HG03457 (cell line): ENCODE measurements around the gene RBM39.
"Not testable (repeated sequence)": the region's sequence is repeated elsewhere in the genome, so short reads cannot be mapped to it uniquely, and the experiment has no call there.

ENCODE experiments used
- ATAC-seq: cut with Tn5 transposase; IDR thresholded peaks from one replicate; pipeline ENCODE4 v1.9.1; 2021; ENCODE audit warnings: moderate number of reproducible peaks; ENCODE audit not compliant: unreplicated experiment

Gene RBM39

DNA sequence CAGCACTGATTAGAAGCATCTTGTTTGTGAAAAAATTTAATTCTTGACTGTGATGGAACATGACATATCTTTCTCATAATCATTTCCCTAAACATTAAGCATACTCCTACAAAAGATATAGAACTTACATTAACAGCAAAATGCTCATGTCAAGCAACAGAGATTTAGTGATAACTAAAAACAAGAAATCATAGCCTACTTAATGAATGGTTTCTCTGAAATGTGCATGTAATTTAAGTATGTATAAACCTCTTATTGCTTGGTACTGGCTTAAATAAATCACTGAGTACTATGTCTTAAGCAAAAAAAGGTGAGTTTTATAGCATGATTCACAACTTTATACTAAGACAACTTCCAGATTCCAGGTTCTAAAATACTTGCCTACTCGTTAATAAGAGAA lies 33.6 kb downstream of the RBM39 start:
- ATAC-seq: no peak

DNA sequence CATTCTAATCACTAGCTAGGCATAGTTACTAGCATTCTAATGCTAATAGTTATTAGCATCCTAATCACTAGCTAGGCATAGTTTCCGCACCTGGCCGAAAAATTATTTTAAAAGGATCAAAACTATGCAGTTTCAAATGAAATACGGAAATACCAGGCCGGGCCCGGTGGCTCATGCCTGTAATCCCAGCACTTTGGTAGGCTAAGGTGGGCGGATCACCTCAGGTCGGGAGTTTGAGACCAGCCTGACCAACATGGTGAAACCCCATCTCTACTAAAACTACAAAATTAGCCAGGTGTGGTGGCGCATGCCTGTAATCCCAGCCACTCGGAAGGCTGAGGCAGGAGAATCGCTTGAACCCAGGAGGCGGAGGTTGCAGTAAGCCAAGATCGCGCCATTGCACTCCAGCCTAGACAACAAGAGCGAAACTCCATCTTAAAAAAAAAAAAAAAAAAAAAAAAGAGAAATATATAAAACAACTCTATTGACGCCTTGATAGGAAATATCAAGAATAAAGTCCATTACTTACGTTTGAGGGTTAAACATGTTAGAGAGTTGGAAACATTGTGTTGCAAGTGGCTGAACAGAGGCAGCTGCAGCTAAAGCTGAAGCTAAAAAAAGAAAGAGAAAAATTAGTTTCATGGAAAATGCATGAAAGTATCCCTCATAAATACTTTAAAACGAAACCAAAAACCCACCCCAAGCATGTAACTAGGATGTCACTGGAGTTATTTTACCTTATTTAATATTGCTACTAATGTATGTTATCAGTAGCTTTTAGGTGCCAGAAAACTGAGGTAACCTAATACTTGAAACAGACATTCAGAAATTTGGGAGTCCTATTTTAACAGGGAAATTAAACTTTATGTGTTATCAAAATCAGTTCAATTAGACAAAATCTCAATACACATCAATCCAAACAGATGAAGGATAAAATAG lies 35.2 kb downstream of the RBM39 start:
- ATAC-seq: not testable (repeated sequence)

- ATAC-seq: not testable (repeated sequence)
Measured at GRCh38 chr20:35705894-35706293, 36.2 kb downstream of the RBM39 start.

DNA sequence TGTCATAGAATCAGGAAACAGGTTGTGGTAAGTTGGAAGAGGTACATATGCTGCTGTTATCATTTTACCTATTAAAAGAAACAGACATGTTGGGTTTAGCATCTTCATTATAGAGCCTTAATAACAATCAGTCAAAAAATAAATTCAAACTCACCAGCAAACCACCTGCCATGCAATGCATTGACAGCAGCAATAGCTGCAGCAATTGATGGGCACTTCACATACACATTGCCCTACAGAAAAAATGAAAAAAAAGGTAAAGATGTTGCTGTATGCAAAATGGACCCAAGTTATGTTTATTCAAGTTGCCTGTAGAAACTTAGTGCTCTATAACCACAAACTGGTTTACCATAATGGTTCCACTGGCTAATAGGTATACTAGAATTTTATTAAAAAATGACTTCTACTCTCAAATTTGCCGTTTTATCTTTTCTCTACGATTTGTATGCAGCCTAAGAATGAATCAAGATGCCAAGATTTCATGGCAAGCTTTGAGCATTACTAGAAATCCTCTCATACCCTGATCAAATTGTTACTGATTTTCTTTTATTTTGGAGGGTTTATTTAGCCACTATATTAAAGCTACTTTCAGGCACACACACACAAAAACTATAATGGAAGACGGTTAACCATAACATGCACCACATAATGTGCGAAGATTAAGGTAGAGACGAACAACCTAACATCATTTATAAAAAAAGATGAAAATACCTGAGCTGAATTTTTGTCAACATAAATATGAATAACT lies 37.4 kb downstream of the RBM39 start:
- no peak for ATAC-seq

DNA sequence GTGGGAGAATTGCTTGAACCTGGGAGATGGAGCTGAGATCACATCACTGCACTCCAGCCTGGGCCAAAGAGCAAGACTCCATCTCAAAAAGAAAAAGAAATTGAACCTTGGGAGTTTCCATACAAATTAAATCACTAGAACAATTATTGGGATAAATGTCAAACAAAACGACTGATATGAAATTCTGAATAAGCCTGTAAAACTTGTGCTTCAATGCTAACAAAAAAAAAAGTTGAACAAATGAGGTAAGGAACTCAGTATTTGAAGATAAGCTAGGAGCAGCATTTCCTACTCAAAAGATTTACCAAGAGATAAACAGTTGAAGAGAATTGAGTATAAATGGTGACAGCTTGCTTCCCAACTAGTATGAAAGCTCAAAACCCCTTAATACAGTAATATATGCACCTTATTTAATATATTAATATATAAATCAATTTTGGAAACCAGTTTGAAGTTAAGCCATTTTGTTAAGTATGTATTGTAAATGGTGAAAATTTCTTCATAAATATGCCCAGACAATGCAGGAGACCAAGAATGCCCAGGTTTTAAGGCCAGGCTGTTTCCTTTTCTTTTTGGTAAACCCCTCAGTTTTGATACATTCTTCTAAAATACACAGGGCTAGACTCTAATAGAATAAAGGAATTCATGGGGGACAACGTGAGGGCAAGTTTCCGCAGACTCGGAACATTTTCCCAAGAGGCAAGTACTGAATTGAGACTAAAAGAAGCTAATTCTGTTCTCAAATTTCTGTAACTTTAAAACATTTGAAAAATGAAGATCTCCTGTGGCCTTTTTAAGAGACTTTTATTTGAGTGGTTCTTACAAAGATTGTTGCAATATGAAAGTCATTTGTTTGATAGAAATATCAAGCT lies 39.0 kb downstream of the RBM39 start:
- ATAC-seq: no peak

- ATAC-seq: no peak
Measured at GRCh38 chr20:35702051-35702823, 39.8 kb downstream of the RBM39 start.

DNA sequence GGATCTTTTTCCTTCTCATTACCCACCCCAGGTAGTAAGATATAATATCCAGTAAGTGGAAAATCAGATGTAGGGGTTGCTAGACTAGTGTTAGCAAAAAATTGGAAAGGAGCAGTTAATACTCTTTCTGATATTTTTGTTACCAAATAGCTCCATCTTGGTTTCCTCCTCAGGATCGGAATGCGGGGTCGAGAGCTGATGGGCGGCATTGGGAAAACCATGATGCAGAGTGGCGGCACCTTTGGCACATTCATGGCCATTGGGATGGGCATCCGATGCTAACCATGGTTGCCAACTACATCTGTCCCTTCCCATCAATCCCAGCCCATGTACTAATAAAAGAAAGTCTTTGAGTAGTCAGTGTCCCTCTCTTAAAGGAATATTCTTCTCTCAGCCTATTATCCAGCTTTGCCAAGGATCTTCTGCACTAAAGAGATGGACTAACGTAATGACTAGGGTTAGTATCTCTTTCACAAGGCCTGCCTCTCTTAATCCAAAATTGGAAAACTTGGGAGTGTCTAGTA lies 41.4 kb downstream of the RBM39 start:
- no peak for ATAC-seq

DNA sequence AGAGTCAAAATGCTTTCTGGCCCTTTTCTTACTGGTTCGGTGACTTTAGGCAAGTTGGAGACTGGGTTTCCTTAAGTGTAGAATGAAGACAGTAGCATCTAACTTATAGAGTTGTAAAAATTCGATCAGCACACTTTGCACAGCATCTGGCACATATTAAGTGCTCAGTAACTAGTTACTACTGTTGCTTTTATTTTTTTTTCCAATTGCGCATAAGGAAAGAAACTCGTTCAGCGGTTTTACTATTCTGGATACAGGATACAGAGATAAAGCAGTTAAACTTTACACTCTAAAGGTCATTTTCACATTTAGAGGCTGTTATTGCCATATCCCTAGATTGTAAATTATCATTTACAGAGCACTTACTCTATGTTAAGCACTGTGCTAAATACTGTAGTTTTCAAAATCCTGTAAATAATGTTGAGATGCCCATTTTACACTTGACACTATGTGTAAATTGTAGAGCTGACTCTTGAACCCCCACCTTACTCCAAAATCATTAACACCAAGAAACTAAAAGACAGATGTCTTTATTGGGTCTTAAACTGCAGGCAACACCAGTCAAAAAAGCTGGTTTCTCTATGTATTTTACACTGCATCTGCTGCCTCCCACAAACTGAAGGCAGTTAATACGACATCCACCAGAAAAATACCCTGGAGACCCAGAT lies 42.0 kb downstream of the RBM39 start:
- no peak for ATAC-seq

GRCh38 chr20:35699127-35699956 lies 42.7 kb downstream of the RBM39 start, which contains the start of the genes NFS1 and ROMO1:
TSS of gene NFS1 (minus strand) at chr20:35699352. CDS start at chr20:35699288, 64 bp downstream.
TSS of gene ROMO1 (plus strand) at chr20:35699405. CDS start at chr20:35699633, 228 bp downstream.
- no peak for ATAC-seq

DNA sequence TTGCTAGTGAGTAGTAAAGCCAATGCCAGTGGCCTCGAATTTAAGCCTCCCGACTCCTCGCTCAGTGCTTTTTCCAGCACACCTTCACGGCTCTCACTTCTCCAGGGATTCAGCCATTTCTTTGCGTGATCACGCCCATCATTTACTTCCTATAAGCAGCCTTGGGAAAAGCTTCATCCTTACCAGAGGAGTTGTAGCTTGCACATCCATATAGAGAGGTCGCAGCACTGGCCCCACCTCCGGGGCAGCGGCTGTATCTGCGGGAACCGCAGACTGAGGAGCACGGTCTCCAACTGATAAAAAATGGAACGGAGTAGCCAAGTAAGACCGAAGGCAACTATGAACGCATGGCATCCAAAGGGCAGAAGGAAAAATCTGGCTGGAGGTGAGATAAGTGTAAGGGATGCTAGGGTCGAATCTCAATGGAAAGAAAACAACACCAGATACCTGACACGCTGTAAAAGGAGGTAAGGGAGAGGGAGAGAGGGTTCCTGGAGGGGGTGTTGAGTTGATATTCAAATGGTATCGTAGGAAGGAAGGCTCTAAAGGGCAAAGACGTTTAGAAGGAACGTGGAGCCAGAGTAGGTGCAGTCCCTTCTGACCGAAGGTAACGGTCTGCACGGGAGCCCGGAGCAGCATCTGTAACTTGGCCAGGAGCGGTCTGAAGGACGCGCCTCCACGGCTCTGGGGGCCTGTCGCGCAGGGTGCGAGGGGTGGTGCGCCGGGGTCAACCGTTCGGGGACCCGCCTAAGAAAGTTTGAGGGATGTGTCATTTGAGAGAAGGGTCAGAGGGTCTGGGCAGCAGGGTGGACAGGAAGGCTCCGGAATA lies 43.5 kb downstream of the RBM39 start:
- no peak for ATAC-seq

DNA sequence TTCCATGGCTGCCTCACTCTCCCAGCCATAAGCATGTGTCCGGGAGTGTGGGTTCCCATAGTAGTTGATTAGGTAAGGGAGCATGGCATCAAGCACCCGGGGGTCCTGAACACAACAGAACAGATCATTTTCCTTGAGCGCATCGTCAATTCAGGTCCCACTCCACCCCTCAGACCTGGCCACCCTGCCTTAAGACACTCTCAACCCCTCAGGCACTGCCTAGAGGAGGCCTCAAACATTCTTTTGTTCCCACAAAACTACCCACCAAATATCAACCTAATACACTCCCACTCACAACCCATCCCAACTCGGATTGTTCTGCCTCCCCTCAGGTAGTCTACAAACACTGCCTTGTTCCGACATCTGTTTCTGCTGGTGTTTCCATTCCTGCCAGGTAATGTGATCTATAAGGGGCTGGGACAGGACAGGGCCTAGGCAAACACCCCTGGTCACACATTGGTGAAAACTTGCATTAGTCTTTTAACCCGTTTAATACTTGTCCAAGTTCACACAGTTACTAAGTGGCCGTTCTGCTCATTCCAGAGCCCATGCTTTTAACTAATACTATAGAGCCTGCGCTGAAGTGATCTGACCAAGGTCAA lies 44.3 kb downstream of the RBM39 start:
- no peak for ATAC-seq

GRCh38 chr20:35695978-35696377 lies 46.1 kb downstream of the RBM39 start:
- no peak for ATAC-seq

DNA sequence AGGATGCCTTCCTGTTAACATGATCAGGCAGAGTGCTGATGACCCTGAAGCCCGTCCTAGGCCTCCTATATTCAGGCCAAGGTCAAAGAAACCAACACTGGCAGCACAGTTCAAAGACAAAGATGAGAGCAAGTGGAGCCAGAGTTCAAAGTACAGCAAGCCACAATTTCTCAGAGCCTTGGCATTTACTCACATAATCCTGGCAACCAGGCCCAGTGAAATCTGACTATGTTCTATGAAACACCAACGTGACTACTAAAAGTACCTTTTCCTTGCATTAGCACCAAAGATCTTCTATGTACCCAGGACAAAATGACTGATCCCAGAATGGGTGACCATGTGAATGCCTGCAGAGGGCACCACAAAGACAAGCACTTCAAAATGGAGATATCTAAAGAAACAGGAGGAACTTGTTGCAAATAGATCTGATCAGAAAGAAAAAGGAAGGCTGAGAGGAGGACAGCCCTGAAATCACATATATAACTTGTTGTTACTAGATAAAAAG lies 46.8 kb downstream of the RBM39 start:
- ATAC-seq: no peak

DNA sequence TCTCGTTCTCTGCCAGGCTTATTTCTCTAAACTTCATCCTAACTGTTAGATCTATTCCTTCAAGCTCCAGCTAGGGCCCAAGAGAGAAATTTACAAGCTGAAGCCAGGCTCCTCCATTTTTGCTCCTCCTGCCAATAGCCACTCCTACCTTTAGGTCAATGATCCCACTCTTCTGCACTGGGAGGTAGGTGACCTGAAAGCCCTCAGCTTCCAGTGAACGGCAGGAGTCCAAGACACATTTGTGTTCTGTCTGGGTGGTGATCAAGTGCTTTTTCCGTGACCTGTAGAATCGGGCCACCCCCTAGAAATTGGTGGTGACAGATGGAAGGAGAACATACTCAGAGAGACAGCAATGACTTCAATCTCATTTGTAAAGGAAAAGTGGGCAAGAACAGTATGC lies 51.8 kb downstream of the RBM39 start:
- no peak for ATAC-seq

DNA sequence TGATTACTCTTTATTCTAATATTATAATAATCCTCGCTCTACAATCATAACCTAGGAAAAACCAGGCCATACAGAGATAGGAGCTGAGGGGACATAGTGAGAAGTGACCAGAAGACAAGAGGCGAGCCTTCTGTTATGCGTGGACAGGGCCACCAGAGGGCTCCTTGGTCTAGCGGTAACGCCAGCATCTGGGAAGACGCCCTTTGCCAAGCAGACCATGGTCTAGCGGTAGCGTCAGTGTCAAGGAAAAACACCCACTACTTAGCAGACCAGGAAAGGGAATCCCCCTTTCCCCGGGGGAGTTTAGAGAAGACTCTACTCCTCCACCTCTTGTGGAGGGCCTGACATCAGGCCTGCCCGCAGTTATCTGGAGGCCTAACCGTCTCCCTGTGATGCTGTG lies 55.2 kb downstream of the RBM39 start:
- ATAC-seq: not testable (repeated sequence)

DNA sequence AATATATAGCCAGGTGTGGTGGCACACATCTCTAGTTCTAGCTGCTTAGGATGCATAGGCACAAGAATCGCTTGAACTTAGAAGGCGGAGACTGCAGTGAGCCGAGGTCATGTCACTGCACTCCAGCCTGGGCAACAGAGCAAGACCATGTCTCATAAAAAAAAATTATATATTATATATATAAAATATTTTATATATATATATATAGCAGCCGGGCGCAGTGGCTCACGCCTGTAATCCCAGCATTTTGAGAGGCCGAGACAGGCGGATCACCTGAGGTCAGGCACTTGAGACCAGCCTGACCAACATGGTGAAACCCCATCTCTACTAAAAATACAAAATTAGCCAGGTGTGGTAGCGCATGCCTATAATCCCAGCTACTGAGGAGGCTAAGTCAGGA lies 56.7 kb downstream of the RBM39 start:
- ATAC-seq: not testable (repeated sequence)

- ATAC-seq: no peak
Measured at GRCh38 chr20:35681960-35682359, 60.1 kb downstream of the RBM39 start.
